WTC11 (cell line): ENCODE results near the gene ZBTB20. TPM values are rescaled to one million over a fixed set of nuclear protein-coding genes. Genes with fewer than 3 reads are reported as not detected.

ENCODE experiments used
- ATAC-seq: fragments of 200-7000 bp; cut with Tn5 transposase; 2 replicates; pipeline ENCODE4 v1.10.0; 2021; ENCODE audit warnings: mild to moderate bottlenecking, moderate library complexity
- CTCF ChIA-PET: fragments of 300-600 bp; sonication (Branson Sonifier 250); formaldehyde crosslinking; loops from one replicate; lab custom pipeline; 2021; ENCODE audit warnings: antibody characterized with exemption; lab: Charles Lee
- POLR2A ChIA-PET: fragments of 350-600 bp; sonication (Branson Sonifier 250); formaldehyde crosslinking; loops from one replicate; lab custom pipeline; 2021; ENCODE audit warnings: antibody characterized with exemption; lab: Charles Lee
- DNase-seq: peaks from one replicate; pipeline ENCODE4 v3.0.0; 2021; ENCODE audit warnings: low spot score
- H3K27ac Mint-ChIP-seq: 2 replicates; pipeline ENCODE4 v1.8.0; 2021; ENCODE audit warnings: mixed read lengths
- H3K27me3 Mint-ChIP-seq: 2 replicates; pipeline ENCODE4 v1.8.0; 2021; ENCODE audit warnings: low read depth, mild to moderate bottlenecking, moderate library complexity, mixed read lengths
- H3K36me3 Mint-ChIP-seq: 2 replicates; pipeline ENCODE4 v1.8.0; 2021; ENCODE audit warnings: mixed read lengths
- H3K4me1 Mint-ChIP-seq: 2 replicates; pipeline ENCODE4 v1.8.0; 2022; ENCODE audit warnings: mixed read lengths
- H3K4me3 Mint-ChIP-seq: 2 replicates; pipeline ENCODE4 v1.8.0; 2021; ENCODE audit warnings: mild to moderate bottlenecking, moderate library complexity, mixed read lengths
- H3K9me3 Mint-ChIP-seq: 2 replicates; pipeline ENCODE4 v1.8.0; 2021; ENCODE audit warnings: mixed read lengths
- CTCF ChIP-seq: fragments of 200-600 bp; IDR thresholded peaks from 2 replicates; pipeline ENCODE4 v1.8.0; 2022; ENCODE audit warnings: antibody characterized with exemption
- ERG ChIP-seq: fragments of 250-450 bp; sonication (Bioruptor Pico); IDR thresholded peaks from 2 replicates; pipeline ENCODE4 v1.8.0; 2021; ENCODE audit warnings: mild to moderate bottlenecking
- FOXK1 ChIP-seq: sonication (generic); formaldehyde crosslinking; IDR thresholded peaks from 2 replicates; pipeline ENCODE4 v1.8.0; 2022; ENCODE audit warnings: mild to moderate bottlenecking, moderate library complexity, missing genetic modification reagents
- GTF2I ChIP-seq: fragments of 250-450 bp; sonication (Bioruptor Pico); conservative IDR thresholded peaks from 2 replicates; pipeline ENCODE4 v1.4.0; 2021; ENCODE audit warnings: mild to moderate bottlenecking
- MYBL2 ChIP-seq: sonication (generic); formaldehyde crosslinking; IDR thresholded peaks from 2 replicates; pipeline ENCODE4 v1.8.1; 2023; ENCODE audit warnings: mild to moderate bottlenecking, moderate library complexity, missing genetic modification reagents
- NFE2L1 ChIP-seq: sonication (generic); formaldehyde crosslinking; IDR thresholded peaks from 2 replicates; pipeline ENCODE4 v1.8.1; 2023; ENCODE audit warnings: missing genetic modification reagents
- NR1H2 ChIP-seq: sonication (generic); formaldehyde crosslinking; IDR thresholded peaks from 2 replicates; pipeline ENCODE4 v1.9.0; 2021; ENCODE audit warnings: mild to moderate bottlenecking, moderate library complexity, missing genetic modification reagents
- SMAD3 ChIP-seq: sonication (generic); formaldehyde crosslinking; IDR thresholded peaks from 2 replicates; pipeline ENCODE4 v1.8.0; 2022; ENCODE audit warnings: missing genetic modification reagents, mild to moderate bottlenecking, borderline replicate concordance
- SP1 ChIP-seq: sonication (generic); formaldehyde crosslinking; conservative IDR thresholded peaks from 2 replicates; pipeline ENCODE4 v1.8.1; 2022; ENCODE audit warnings: missing genetic modification reagents
- TCF7 ChIP-seq: sonication (generic); formaldehyde crosslinking; IDR thresholded peaks from 2 replicates; pipeline ENCODE4 v1.8.0; 2022; ENCODE audit warnings: mild to moderate bottlenecking, low read depth, missing genetic modification reagents, moderate library complexity
- TEAD4 ChIP-seq: sonication (generic); formaldehyde crosslinking; IDR thresholded peaks from 2 replicates; pipeline ENCODE4 v1.8.0; 2022; ENCODE audit warnings: mild to moderate bottlenecking, missing genetic modification reagents
- TP53 ChIP-seq: sonication (generic); formaldehyde crosslinking; IDR thresholded peaks from 2 replicates; pipeline ENCODE4 v1.8.1; 2023; ENCODE audit warnings: mild to moderate bottlenecking, missing genetic modification reagents
- ZNF121 ChIP-seq: sonication (generic); formaldehyde crosslinking; IDR thresholded peaks from 2 replicates; pipeline ENCODE4 v1.8.0; 2023; ENCODE audit warnings: missing genetic modification reagents
- ZNF232 ChIP-seq: sonication (generic); formaldehyde crosslinking; IDR thresholded peaks from 2 replicates; pipeline ENCODE4 v1.8.0; 2022; ENCODE audit warnings: mild to moderate bottlenecking, missing genetic modification reagents
- ZNF416 ChIP-seq: fragments of 250-450 bp; sonication (Bioruptor Pico); IDR thresholded peaks from 2 replicates; pipeline ENCODE4 v1.9.0; 2021; ENCODE audit warnings: mild to moderate bottlenecking, inconsistent platforms
- ZNF425 ChIP-seq: fragments of 250-450 bp; sonication (Bioruptor Pico); conservative IDR thresholded peaks from 2 replicates; pipeline ENCODE4 v1.9.0; 2021; ENCODE audit warnings: mild to moderate bottlenecking
- ZNF512 ChIP-seq: sonication (generic); formaldehyde crosslinking; IDR thresholded peaks from 2 replicates; pipeline ENCODE4 v1.8.1; 2022; ENCODE audit warnings: missing genetic modification reagents, borderline replicate concordance
- total RNA-seq: library from RNA; stranded (reverse); gene quantifications from 3 replicates; pipeline ENCODE4 v1.2.3, GENCODE V29; 2021
- TF ChIP-seq, protein P1 (sequence below): sonication (generic); formaldehyde crosslinking; IDR thresholded peaks from 2 replicates; pipeline ENCODE4 v1.8.0; 2023; ENCODE audit warnings: mild to moderate bottlenecking, missing genetic modification reagents
- TF ChIP-seq, protein P2 (sequence below): sonication (generic); formaldehyde crosslinking; IDR thresholded peaks from 2 replicates; pipeline ENCODE4 v1.8.0; 2022; ENCODE audit warnings: mild to moderate bottlenecking, missing genetic modification reagents

Gene ZBTB20
- total RNA-seq, 1 experiment from 2014 or later = 1.5 TPM

DNA sequence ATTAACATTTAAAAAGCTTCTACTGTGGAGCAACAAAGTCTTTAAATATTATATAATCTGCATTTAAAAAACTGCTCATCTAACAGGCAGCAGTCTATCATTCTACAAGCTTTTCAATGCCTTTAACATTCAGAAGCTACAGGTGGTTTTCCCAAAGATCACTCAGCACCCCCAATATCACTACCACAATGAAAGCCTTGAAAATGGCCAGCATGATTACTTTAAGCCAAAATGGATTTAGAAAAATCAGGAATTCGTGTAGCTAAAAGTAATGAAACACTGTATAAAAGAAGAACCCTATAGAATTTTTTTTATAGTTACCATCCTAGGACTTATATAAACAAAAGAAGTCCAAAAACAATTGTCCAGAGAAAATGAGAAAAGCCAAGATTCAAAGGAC lies 452.8 kb downstream of the ZBTB20 start (continued):
- no peak for TF ChIP-seq ERG
- no peak for TF ChIP-seq GTF2I (CRISPR knock-in tag)

DNA sequence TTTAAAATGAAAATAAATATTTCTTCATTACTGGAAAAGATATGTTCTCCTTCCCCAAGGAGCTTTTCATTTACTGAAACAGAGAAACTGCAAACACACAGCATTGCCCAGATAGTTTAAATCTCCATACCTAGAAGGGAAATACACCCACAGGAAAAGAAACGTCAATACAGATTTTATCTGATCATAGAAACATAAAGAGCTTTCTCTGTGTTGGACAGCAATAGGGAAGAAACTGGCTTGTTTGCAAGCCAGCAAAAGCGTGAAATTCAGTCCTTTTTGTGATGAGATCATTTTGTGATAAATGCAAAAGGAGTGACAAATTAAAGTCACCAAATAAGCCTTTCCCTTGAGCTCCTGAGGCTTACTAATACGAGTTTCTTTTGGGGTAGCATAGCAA lies 455.2 kb downstream of the ZBTB20 start:
- POLR2A ChIA-PET = no interaction called here
- Mint-ChIP-seq H3K36me3 (no peaks in the 10 kb centered on the region), H3K27me3 (no peaks in the 10 kb centered on the region), H3K4me3 (no peak overlapping the region)
- DNase-seq (no peak), ATAC-seq (no peak)
- no peak for TF ChIP-seq NR1H2 (CRISPR knock-in tag)
- no peak for TF ChIP-seq TCF7
- no peak for TF ChIP-seq MYBL2 (CRISPR knock-in tag)
- TF ChIP-seq NFE2L1 (CRISPR knock-in tag) = no peak
- TF ChIP-seq, protein P1, sequence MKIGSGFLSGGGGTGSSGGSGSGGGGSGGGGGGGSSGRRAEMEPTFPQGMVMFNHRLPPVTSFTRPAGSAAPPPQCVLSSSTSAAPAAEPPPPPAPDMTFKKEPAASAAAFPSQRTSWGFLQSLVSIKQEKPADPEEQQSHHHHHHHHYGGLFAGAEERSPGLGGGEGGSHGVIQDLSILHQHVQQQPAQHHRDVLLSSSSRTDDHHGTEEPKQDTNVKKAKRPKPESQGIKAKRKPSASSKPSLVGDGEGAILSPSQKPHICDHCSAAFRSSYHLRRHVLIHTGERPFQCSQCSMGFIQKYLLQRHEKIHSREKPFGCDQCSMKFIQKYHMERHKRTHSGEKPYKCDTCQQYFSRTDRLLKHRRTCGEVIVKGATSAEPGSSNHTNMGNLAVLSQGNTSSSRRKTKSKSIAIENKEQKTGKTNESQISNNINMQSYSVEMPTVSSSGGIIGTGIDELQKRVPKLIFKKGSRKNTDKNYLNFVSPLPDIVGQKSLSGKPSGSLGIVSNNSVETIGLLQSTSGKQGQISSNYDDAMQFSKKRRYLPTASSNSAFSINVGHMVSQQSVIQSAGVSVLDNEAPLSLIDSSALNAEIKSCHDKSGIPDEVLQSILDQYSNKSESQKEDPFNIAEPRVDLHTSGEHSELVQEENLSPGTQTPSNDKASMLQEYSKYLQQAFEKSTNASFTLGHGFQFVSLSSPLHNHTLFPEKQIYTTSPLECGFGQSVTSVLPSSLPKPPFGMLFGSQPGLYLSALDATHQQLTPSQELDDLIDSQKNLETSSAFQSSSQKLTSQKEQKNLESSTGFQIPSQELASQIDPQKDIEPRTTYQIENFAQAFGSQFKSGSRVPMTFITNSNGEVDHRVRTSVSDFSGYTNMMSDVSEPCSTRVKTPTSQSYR = no peak
- TF ChIP-seq ZNF512 (CRISPR knock-in tag) = no peak
- TF ChIP-seq TP53 = no peak
- TF ChIP-seq ZNF232 (CRISPR knock-in tag) = no peak
- TF ChIP-seq SP1 = no peak
- no peak for TF ChIP-seq ZNF425 (CRISPR knock-in tag)
- no peak for TF ChIP-seq ZNF416 (CRISPR knock-in tag)
- TF ChIP-seq CTCF = no peak
- TF ChIP-seq TEAD4 = no peak
- TF ChIP-seq FOXK1 (CRISPR knock-in tag) = no peak
- no peak for TF ChIP-seq SMAD3 (CRISPR knock-in tag)
- no peak for TF ChIP-seq ZNF121 (CRISPR knock-in tag)
- TF ChIP-seq, protein P2, sequence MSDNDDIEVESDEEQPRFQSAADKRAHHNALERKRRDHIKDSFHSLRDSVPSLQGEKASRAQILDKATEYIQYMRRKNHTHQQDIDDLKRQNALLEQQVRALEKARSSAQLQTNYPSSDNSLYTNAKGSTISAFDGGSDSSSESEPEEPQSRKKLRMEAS (CRISPR knock-in tag) = no peak
- TF ChIP-seq, all 79 proteins: peak for 0
- CTCF ChIA-PET = no interaction called here
- H3K27ac Mint-ChIP-seq = no peak overlapping the region
- H3K4me1 Mint-ChIP-seq = peaks cover 47% of the 10 kb centered on the region
- H3K9me3 Mint-ChIP-seq = no peaks in the 10 kb centered on the region
